H7 (cell line): ENCODE data around the gene GGA1. TPM values are rescaled to one million over a fixed set of nuclear protein-coding genes. Genes with fewer than 3 reads are reported as not detected.
"Not testable (repeated sequence)": the region's sequence is repeated elsewhere in the genome, so short reads cannot be mapped to it uniquely, and the experiment has no call there.

Experiments
- DNase-seq: peaks from one replicate; pipeline ENCODE4 v3.0.0; 2012
- H3K27me3 ChIP-seq: 2 replicates; pipeline ENCODE4 v1.6.0; 2011; ENCODE audit warnings: mild to moderate bottlenecking, low read length; ENCODE audit not compliant: control insufficient read depth, insufficient read depth
- H3K36me3 ChIP-seq: replicated peaks from 2 replicates; pipeline ENCODE4 v1.5.1; 2011; ENCODE audit warnings: low read length; ENCODE audit not compliant: control insufficient read depth, insufficient read depth
- H3K4me3 ChIP-seq: 2 replicates; pipeline ENCODE4 v1.5.1; 2011; ENCODE audit warnings: low read depth, mild to moderate bottlenecking, control low read depth, low read length, moderate library complexity; ENCODE audit not compliant: insufficient read depth
- total RNA-seq: library from RNA; depleted of rRNA; stranded (reverse); fragments of >200 nt; shearing (Covaris generic); gene quantifications from 2 replicates; pipeline ENCODE4 v1.2.3, GENCODE V29; 2014

GGA1 gene
- total RNA-seq, 1 experiment from 2014 or later, result 67.9 TPM

DNA sequence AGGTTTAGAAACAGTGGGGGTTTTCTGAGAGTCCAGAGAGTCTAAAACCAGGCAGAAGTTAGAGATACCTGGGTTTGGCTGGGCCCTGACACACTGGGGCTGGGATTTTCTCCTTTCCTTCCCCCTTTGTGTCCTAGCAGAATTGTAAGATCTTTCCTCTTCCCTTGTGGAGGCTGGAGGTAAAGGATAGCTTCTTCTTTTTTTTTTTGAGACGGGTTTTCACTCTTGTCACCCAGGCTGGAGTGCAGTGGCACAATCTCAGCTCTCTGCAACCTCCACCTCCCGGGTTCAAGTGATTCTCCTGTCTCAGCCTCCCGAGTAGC is 1.5 kb downstream of the GGA1 start:
- peak overlapping the region; percentile 90; the same call in 1 of the 2 replicates for H3K4me3 ChIP-seq
- not testable (repeated sequence) for H3K27me3 ChIP-seq, H3K36me3 ChIP-seq, DNase-seq

DNA sequence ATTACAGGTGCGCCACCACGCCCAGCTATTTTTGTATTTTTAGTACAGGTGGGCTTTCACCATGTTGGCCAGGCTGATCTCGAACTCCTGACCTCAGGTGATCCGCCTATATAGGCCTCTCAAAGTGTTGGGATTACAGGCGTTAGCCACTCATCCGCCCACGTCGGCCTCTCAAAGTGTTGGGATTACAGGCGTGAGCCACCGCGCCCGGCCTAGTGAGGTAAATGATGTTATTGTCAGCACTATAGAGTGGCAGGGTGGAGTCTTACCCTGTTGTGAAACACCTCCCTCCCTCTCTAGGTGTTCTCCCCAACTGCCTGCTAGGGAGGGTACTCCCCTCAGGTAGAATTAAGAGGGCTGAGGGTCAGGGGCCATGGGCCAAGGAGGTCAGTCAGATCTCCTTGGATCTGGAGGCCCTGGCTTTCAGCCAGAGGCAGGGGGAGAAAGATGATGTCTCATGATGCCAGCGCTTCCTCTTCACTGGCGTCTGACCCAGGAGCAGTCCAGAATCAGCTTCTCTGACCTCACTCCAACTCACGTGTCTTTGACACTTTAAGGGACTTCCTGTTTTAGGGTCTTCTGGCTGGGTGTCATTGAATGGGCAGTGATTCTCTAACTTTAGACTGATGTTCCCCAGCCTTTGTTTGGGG is 2.0 kb downstream of the GGA1 start:
- H3K27me3 ChIP-seq, result no peaks in the 10 kb centered on the region
- peaks cover 4% of the 10 kb centered on the region for H3K36me3 ChIP-seq
- DNase-seq, result no peak
- H3K4me3 ChIP-seq, result no peak overlapping the region

DNA sequence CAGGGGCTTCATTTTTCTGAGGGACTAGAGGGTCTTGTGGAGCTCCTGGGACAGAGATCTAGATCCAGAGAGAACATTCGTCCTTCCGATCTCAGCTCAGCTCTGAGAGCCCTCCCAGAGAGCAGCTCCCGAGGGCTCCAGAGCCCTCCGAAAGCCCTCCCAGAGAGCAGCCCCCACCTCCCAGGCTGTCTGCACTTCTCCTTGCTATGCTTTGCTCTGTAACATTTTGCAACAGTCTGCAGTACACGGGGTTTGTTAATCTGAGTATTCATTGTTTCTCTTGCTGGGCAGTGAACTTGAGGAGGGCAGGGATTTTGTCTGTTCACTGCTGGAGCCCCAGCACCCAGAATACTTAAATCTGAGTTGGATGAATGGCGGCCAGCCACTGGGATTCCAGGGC is 2.6 kb downstream of the GGA1 start:
- Histone ChIP-seq H3K4me3 (no peak overlapping the region), H3K36me3 (peaks cover 4% of the 10 kb centered on the region), H3K27me3 (no peaks in the 10 kb centered on the region)
- DNase-seq, result no peak

DNA sequence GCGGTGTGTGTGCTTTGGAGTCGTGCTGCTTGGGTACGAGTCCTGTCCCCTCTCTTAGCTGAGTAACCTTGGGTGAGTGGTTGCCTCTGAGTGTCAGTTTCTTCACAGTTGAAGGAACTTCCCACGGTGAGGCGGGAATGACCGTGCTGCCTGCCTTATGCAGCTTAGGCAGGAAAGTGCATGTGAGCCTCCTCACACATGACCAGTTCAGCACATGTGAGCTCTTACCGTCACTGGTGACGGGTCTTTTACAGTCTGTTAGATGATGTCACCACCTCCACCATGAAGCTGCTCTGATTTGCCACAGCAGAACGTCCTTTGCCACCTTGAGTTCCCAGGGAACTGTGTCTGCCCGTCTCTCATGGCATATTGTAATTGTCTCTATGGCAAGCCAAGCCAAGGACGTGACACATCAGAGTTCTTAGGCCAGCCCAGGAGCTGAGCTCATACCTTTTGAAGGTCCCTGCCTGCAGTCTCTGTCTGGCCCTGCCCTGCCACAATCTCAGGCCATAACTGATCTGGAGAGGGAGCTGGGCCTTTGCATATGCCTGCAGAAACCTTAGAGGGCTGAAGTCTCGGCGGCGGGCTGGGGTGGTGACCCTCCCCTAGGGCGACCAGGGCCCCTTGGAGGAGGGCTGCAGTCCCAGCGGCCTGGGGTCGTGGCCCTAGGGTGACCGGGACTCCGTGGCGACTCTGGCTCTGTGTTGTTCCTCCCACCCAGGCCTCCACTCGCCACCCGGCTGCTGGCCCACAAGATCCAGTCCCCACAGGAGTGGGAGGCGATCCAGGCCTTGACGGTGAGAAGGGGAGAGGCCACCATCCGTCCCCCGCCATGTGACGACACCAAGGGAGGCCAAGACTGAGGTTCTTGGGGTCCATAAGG is 7.8 kb downstream of the GGA1 start:
- H3K4me3 ChIP-seq, result no peak overlapping the region
- H3K27me3 ChIP-seq, result no peaks in the 10 kb centered on the region
- peaks cover 23% of the 10 kb centered on the region for H3K36me3 ChIP-seq
- peak; percentile 52 for DNase-seq

DNA sequence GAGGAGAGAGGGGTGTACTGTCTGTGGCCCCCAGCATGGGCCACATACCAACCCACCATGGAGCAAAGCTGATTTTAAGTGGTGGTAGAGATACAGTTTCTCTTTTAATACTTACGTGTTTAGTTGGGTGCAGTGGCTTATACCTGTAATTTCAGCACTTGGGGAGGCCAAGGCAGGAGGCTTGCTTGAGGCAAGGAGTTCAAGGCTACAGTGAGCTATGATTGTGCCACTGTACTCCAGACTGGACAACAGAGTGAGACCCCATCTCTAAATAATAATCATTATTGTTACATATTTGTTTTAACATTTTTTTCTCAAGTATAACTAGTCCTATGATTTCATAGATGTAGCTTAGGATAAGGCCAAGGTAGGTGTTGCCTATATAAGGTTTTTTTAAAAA is 8.8 kb downstream of the GGA1 start:
- no peaks in the 10 kb centered on the region for H3K27me3 ChIP-seq
- no peak overlapping the region for H3K4me3 ChIP-seq
- DNase-seq, result no peak
- peaks cover 24% of the 10 kb centered on the region for H3K36me3 ChIP-seq

DNA sequence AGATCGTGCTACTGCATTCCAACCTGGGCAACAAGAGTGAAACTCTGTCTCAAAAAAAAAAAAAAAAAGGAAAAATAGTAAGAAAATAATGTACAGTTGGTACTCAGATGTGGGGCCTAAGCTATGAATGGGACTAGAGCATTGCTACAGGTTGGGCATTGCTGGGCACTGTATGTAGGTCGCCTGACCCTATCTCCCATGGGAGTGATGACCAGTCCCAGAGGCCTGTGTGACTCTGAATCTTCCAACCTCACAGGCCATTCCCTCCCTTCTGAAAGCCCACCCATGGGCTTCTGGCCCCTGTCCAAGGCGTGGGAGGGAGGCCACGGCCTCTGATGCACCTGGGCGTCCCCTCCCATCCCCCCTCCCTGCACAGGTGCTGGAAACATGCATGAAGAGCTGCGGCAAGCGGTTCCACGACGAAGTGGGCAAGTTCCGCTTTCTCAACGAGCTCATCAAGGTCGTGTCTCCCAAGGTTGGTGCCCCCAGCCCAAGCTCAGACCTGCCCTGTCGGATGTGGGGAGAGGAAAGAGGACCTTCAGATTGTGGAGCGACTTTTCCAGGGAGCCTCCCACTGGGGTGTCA is 9.5 kb downstream of the GGA1 start:
- no peak overlapping the region for H3K4me3 ChIP-seq
- H3K36me3 ChIP-seq, result peaks cover 24% of the 10 kb centered on the region
- H3K27me3 ChIP-seq, result no peaks in the 10 kb centered on the region
- DNase-seq, result peak; percentile 32

DNA sequence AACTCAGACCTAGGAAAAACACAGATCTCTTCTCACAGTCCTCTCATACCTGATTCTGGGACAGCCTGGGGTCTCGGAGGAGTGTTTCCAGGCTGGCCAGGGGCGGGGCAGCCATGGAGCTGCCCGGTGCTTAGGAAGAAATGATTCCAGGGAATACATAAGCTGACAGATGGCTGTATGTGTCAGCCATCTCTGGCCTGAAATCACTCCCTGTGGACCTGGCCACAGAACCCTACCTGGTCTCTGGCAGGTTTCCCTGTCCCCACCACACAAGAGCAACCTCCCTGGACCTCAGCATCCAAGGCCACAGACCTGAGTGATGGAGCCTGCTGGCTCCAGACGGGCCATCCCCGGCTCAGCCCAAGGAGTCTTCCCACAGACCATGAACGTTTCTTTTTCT is 10.0 kb downstream of the GGA1 start:
- DNase-seq, result no peak
- Histone ChIP-seq H3K36me3 (peaks cover 26% of the 10 kb centered on the region), H3K4me3 (no peak overlapping the region), H3K27me3 (no peaks in the 10 kb centered on the region)

DNA sequence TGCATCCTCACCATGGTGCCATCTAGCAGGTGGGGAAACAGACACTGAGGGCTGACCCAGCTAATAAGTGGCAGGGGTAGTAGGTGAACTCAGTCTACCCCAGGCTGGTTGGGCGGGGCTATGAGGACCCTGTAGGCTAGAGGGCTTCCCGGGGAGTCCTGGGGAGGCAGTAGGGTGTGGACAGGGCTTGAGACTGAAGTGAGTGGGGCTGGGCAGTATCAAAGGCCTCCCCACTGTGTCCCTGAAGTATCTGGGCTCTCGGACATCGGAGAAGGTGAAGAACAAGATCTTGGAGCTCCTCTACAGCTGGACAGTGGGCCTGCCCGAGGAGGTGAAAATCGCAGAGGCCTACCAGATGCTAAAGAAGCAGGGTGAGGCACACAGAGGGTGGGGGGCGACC is 11.4 kb downstream of the GGA1 start:
- Histone ChIP-seq H3K27me3 (no peaks in the 10 kb centered on the region), H3K4me3 (no peak overlapping the region), H3K36me3 (peaks cover 32% of the 10 kb centered on the region)
- DNase-seq, result no peak

DNA sequence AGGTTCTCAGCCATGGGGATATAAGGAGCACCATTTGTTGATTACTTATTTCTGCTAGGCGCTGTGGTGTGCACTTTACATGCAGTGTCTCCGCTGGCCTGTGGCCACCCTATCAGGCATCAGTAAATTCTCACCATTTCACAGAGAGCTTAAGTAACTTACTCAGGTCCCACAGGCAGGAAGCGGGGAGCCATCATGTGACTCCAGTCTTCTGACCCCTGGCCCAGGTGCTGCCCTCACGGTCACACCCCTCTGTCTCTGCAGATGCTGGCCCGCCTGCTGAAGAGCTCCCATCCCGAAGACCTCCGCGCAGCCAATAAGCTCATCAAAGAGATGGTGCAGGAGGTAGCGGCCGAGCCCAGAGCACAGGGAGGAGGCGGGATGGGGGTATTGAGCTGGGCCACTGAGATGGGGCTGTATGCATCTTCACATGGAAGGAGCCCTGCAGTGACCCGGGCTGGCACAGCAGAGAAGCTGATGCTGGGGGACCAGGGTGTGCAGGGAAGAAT is 12.8 kb downstream of the GGA1 start:
- peaks cover 37% of the 10 kb centered on the region for H3K36me3 ChIP-seq
- H3K27me3 ChIP-seq, result no peaks in the 10 kb centered on the region
- H3K4me3 ChIP-seq, result no peak overlapping the region
- no peak for DNase-seq

DNA sequence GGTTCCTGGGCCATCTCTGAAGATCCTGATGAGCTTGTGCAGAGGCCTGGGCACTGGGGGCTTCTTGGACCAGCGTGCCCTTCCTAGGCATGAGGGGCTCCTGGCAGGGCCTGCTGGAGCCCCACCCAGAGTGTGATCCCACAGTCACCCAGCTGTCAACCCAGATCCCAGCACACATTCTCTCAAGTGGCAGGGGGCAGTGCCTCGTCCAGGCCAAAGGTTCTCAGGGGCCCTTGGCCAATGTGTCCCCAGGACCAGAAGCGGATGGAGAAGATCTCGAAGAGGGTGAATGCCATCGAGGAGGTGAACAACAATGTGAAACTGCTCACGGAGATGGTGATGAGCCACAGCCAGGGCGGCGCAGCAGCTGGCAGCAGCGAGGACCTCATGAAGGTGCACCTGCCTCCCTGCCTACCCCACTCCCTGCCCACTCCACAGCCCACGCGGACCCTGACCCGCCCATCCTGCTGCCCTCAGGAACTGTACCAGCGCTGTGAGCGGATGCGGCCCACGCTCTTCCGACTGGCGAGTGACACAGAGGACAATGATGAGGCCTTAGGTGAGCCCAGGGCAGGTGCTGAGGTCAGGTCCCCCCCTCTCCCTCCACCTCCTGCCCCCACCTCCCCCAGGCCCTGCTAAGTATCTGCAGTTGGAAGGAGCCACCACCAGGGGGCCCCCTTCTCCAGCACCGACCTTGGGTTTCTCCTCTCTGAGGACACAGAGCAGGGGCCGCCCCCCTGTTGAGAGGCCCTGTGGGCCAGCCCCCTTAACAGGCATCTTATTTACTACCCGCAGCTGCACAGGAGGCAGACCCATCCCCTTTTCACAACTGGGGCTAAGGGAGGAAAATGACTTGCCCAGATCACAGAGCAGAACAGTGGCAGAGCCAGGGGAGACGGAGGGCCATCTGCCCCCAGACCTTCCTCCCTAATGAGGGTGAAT is 14.7 kb downstream of the GGA1 start:
- peaks cover 32% of the 10 kb centered on the region for H3K36me3 ChIP-seq
- DNase-seq, result peak; percentile 98
- no peaks in the 10 kb centered on the region for H3K27me3 ChIP-seq
- no peak overlapping the region for H3K4me3 ChIP-seq

DNA sequence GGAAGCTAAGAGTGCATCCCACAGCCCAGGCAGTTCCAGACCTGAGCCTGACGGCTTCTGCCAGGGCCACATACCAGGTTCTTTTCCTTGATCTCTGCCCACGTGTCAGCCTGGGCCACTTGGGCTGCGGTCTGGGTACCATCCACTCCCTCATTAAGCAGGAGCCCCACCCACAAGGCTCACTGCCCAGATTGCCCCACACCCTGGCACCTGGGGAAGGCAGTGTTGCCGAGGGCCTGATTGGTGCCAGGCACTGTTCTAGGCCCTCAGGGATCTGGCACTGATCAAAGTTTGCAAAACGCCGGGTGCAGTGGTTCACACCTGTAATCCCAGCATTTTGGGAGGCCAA is 15.4 kb downstream of the GGA1 start:
- Histone ChIP-seq H3K36me3 (peaks cover 32% of the 10 kb centered on the region), H3K27me3 (no peaks in the 10 kb centered on the region), H3K4me3 (no peak overlapping the region)
- DNase-seq, result no peak

DNA sequence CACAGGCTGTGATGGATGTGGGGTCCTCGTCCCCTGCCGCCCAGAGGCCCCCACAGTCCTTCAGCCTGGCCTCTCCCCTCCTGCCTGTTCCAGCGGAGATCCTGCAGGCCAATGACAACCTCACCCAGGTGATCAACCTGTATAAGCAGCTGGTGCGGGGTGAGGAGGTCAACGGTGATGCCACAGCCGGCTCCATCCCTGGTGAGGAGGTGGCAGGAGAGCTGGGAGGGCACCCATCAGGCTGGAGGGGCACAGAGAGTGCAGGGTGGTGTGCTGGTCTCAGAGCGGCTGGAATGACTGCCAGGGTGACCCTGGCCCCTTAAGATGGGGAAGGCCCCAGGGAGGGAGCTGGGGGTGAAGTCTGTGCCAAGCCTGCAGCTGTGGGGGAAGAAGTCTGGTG is 16.2 kb downstream of the GGA1 start:
- Histone ChIP-seq H3K4me3 (no peak overlapping the region), H3K27me3 (no peaks in the 10 kb centered on the region)
- no peak for DNase-seq

DNA sequence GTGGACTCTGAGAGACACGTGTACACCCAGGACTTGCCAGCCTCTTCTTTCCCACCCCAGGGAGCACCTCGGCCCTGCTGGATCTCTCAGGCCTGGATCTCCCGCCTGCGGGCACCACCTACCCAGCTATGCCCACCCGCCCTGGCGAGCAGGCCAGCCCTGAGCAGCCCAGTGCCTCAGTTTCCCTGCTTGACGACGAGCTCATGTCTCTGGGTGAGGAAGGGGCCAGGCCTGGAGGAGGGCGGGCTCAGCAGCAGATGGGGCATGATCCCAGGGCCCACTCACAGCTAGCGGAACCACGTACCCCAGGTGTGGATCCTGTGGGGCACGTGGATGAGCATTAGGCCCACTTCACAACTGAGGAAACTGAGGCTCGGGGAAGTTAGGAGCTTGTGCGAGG is 17.1 kb downstream of the GGA1 start:
- H3K27me3 ChIP-seq, result no peaks in the 10 kb centered on the region
- DNase-seq, result no peak

More for the DNA sequence above, 16.2 kb downstream of the GGA1 start:
- H3K36me3 ChIP-seq, result peaks cover 33% of the 10 kb centered on the region

DNA sequence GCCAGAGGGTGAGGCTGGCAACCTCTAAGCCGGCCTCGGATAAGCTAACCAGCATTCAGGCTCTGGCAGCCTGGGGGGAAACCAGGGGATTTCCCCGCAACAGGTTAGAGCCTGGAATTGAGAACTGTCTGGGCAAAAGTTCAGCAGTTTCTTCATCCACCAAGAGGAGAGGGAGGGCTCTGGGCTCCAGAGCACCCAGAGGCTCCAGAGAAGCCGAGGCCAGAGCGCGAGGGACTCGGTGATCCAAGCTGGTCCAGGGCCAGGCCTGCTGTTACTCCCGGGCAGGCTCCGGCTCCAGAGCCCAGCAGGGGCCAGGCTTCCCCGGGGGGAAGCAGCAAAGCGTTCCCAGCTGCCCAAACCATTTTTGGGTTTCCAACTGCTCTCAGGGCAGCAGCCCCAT is 17.5 kb downstream of the GGA1 start:
- Histone ChIP-seq H3K4me3 (no peak overlapping the region), H3K36me3 (peaks cover 28% of the 10 kb centered on the region), H3K27me3 (no peaks in the 10 kb centered on the region)
- DNase-seq, result peak; percentile 68

More for the DNA sequence above, 17.1 kb downstream of the GGA1 start:
- H3K4me3 ChIP-seq, result no peak overlapping the region
- peaks cover 28% of the 10 kb centered on the region for H3K36me3 ChIP-seq
